Thyroid gland (tissue), 4 donors: ENCODE results near the gene NHSL1. TPM values are rescaled to one million over a fixed set of nuclear protein-coding genes. Genes with fewer than 3 reads are reported as not detected.

ENCODE experiments used
- DNase-seq, 2 donors: peaks; one replicate each; pipeline ENCODE4 v3.0.0-alpha.2; 2019
- H3K27ac ChIP-seq, 3 donors: fragments of 200-600 bp; sonication (generic); 1 replicate in 2 of 3; 2 replicates in 1 of 3; pipeline ENCODE4 v1.5.1; 2016 to 2019; ENCODE audit warnings: mild to moderate bottlenecking in 1 of 3, moderate library complexity in 1 of 3
- H3K27me3 ChIP-seq: fragments of 200-600 bp; sonication (generic); one replicate; pipeline ENCODE4 v1.5.1; 2019
- H3K36me3 ChIP-seq, 2 donors: fragments of 200-600 bp; sonication (generic); one replicate each; pipeline ENCODE4 v1.5.1; 2016 to 2019
- H3K4me1 ChIP-seq, 2 donors: fragments of 200-600 bp; sonication (generic); one replicate each; pipeline ENCODE4 v1.5.1; 2017 to 2019
- H3K4me3 ChIP-seq, 3 donors: fragments of 200-600 bp; sonication (generic); replicated peaks in 1 of 3; 1 replicate in 2 of 3; 2 replicates in 1 of 3; pipeline ENCODE4 v1.5.1; 2016; ENCODE audit warnings: mild to moderate bottlenecking in 1 of 3
- H3K9me3 ChIP-seq: fragments of 200-600 bp; sonication (generic); one replicate; pipeline ENCODE4 v1.5.1; 2017
- POLR2A ChIP-seq, 2 donors: fragments of 450-650 bp; IDR thresholded peaks; one replicate each; pipeline ENCODE4 v1.6.1; 2017; ENCODE audit warnings: antibody characterized with exemption in 2 of 2, mild to moderate bottlenecking in 2 of 2, moderate library complexity in 1 of 2
- WGBS, 2 donors: methylation state at CpG; one replicate each; pipeline ENCODE4 v1.1.5; 2017; 5-methylcytosine and 5-hydroxymethylcytosine counted together
- intact Hi-C: fragments of 100-400 bp; cut with DNase I; formaldehyde crosslinking; loops from one replicate; pipeline ENCODE4 v1.15.1; 2023
- total RNA-seq, 4 donors: library from RNA; depleted of rRNA; stranded (reverse); fragments of >200 nt; gene quantifications; one replicate each; pipeline ENCODE4 v1.2.3, GENCODE V29; 2016
- TF ChIP-seq, protein P1 (sequence below), 6 experiments: fragments of 200-600 bp in 3 of 6; fragments of 450-650 bp in 3 of 6; sonication (generic) in 3 of 6; IDR thresholded peaks; one replicate each; pipeline ENCODE4 v1.5.1; 2016 to 2019; ENCODE audit warnings: antibody characterized with exemption in 6 of 6, mild to moderate bottlenecking in 2 of 6, inconsistent platforms in 1 of 6, moderate library complexity in 1 of 6

NHSL1 gene
- total RNA-seq, 4 donors from 2014 or later, result 5.0 to 13.9 (median 8.6) TPM

DNA sequence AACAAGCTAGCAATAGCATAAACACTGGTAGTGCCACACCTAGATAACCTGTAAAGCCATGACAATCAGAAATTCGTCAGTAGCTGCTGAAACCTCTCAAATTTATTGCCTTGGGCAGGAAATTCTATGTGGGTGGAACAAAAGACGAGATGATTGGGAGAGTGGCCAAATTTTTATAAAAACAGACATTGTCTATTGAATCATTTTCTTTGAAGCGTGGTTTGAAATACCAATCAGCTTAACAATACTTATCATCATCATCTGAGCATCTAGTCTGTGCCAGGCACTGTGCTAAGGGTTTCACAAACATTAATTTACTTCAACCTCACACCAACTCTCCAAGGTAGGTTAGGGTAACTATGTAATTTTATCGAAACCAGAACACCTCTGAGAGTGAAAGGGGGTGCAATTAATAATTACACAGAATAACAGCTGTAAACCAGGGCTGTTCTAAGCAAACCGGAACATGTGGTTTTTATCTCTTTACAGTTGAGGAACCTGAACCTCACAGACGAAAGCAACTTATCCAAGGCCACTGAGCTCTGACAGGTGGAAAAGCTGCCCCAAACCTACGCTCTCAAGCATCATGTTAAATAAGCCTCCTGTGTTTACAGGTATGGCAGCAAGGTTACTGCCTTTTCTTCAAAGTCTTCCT lies 43.4 kb downstream of the NHSL1 start:
- 77 to 79% methylated on average over 7 of the region's 7 CpGs for WGBS, 2 donors
- no peak for TF ChIP-seq POLR2A (IDR thresholded peaks at IDR 0.05)
- TF ChIP-seq, protein P1, sequence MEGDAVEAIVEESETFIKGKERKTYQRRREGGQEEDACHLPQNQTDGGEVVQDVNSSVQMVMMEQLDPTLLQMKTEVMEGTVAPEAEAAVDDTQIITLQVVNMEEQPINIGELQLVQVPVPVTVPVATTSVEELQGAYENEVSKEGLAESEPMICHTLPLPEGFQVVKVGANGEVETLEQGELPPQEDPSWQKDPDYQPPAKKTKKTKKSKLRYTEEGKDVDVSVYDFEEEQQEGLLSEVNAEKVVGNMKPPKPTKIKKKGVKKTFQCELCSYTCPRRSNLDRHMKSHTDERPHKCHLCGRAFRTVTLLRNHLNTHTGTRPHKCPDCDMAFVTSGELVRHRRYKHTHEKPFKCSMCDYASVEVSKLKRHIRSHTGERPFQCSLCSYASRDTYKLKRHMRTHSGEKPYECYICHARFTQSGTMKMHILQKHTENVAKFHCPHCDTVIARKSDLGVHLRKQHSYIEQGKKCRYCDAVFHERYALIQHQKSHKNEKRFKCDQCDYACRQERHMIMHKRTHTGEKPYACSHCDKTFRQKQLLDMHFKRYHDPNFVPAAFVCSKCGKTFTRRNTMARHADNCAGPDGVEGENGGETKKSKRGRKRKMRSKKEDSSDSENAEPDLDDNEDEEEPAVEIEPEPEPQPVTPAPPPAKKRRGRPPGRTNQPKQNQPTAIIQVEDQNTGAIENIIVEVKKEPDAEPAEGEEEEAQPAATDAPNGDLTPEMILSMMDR (IDR thresholded peaks at IDR 0.05), result no peak
- H3K4me3 ChIP-seq, result no peak overlapping the region
- no peak overlapping the region for H3K27ac ChIP-seq
- intact Hi-C loops, result no loop called here
- H3K27me3 ChIP-seq, result no peaks in the 10 kb centered on the region
- DNase-seq, result no peak
- H3K4me1 ChIP-seq, result no peaks in the 10 kb centered on the region
- no peaks in the 10 kb centered on the region for H3K36me3 ChIP-seq
- no peaks in the 10 kb centered on the region for H3K9me3 ChIP-seq

DNA sequence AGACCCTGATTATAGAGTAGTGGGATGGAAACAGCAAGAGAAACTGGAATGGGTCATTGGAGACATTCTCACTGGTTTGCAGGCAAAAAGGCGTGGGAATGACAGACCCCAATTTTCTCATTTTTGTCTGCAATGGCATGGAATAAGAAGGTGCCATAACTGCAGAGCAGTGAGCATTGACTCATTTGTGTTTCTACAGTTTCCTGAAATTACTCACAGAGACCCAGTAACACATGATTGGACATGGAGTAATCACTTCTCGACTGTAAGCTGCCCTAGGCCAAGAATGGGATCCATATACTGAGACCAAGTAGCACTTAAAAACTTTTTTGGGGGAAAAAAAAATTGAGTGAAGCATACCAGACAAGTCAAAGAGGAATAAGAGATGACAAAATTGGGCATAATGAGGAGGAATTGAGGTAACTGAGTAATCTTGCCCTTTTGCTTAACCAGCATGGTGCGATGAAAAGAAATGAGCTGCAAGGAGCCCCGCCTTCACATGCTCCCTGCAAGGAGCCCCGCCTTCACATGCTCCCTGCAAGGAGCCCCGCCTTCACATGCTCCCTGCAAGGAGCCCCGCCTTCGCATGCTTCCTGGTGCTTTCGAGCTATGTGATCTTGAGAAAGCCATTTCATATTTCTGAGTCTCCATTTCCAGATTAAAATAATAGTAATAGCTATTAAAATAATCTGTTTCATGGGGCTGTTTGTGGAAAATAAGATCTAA lies 44.1 kb downstream of the NHSL1 start:
- no peaks in the 10 kb centered on the region for H3K4me1 ChIP-seq
- H3K27me3 ChIP-seq, result no peaks in the 10 kb centered on the region
- H3K27ac ChIP-seq, result no peak overlapping the region
- DNase-seq, result no peak
- H3K36me3 ChIP-seq, result no peaks in the 10 kb centered on the region
- no peak overlapping the region for H3K4me3 ChIP-seq
- intact Hi-C loops, result no loop called here
- no peaks in the 10 kb centered on the region for H3K9me3 ChIP-seq
- no peak for TF ChIP-seq POLR2A (IDR thresholded peaks at IDR 0.05)
- TF ChIP-seq, protein P1 (IDR thresholded peaks at IDR 0.05), result no peak
- WGBS, 2 donors, result 77 to 86% methylated on average over 9 of the region's 9 CpGs

DNA sequence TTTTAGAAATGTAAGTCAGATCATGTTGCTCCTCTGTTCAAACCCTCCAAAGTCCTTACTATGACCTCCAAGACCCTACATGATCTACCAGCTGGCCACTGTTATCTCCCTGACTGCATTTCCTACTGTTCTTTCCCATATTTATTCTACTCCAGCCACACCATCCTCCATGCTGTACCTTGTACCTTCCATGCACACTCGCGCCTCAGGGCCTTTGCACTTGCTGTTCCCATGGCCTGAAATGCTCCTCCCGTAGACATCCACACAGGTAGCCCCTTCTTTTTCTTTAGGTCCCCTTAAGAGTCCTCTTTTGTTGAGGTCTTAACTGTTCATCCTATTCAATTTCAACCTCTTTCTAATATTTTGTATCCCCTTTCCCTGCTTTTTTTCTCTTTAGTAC lies 48.3 kb downstream of the NHSL1 start:
- WGBS, 2 donors, result 97 to 99% methylated on average over 3 of the region's 3 CpGs
- H3K27me3 ChIP-seq, result no peaks in the 10 kb centered on the region
- H3K27ac ChIP-seq, result no peak overlapping the region
- no peaks in the 10 kb centered on the region for H3K36me3 ChIP-seq
- no peak overlapping the region for H3K4me3 ChIP-seq
- no peak for DNase-seq
- TF ChIP-seq, protein P1 (IDR thresholded peaks at IDR 0.05), result no peak
- no peak for TF ChIP-seq POLR2A (IDR thresholded peaks at IDR 0.05)
- no peaks in the 10 kb centered on the region for H3K9me3 ChIP-seq
- H3K4me1 ChIP-seq, result no peaks in the 10 kb centered on the region
- intact Hi-C loops, result no loop called here

DNA sequence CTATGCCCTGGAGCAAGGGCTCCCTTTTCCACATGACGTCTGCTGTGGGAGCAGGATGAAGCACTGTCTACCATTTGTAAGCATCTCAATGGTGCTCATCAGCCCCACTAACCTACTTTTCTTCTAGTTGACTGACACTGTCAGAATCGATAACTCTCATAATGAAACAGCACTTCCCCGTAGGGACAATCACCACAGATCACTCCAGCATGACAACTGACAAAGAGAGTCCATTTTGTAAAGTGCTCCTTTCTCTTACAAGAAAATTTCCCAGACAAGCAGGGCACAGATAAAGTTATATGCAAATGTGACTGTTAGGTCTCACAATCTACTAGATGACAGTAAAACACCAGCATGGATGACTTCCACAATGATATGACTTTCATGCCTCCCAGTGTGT lies 48.8 kb downstream of the NHSL1 start:
- Histone ChIP-seq H3K36me3 (no peaks in the 10 kb centered on the region), H3K4me3 (no peak overlapping the region), H3K27ac (no peak overlapping the region), H3K9me3 (no peaks in the 10 kb centered on the region), H3K27me3 (no peaks in the 10 kb centered on the region), H3K4me1 (no peaks in the 10 kb centered on the region)
- intact Hi-C loops, result no loop called here
- TF ChIP-seq POLR2A (IDR thresholded peaks at IDR 0.05), result no peak
- TF ChIP-seq, protein P1 (IDR thresholded peaks at IDR 0.05), result no peak
- no peak for DNase-seq
- 90 to 92% methylated on average over 3 of the region's 3 CpGs for WGBS, 2 donors

DNA sequence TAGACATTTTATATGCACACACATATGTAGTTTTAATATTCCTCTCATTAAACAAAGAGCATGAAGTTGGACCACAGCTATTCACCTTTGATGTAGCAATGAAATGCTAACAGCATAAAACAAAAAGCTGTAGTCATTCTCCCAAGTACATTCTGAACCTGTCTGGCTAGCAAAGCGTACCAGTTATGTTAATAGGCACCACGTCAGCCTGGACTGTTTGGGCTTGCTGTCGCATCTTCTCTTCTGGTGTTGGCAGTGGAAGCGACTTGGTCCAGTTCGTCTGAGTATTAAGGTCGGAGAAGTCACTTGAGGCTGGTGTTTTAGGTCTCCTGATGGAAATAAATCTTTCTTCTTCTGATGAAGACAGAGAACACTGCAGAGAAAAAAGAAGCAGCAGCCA lies 52.5 kb downstream of the NHSL1 start:
- Histone ChIP-seq H3K27me3 (no peaks in the 10 kb centered on the region), H3K4me3 (no peak overlapping the region), H3K27ac (no peak overlapping the region), H3K36me3 (no peaks in the 10 kb centered on the region), H3K9me3 (no peaks in the 10 kb centered on the region), H3K4me1 (no peaks in the 10 kb centered on the region)
- DNase-seq, result no peak
- intact Hi-C loops, result no loop called here
- TF ChIP-seq POLR2A (IDR thresholded peaks at IDR 0.05), result no peak
- TF ChIP-seq, protein P1 (IDR thresholded peaks at IDR 0.05), result no peak
- 94 to 95% methylated on average over 6 of the region's 6 CpGs for WGBS, 2 donors
